HG02885 (cell line): Measurements from ENCODE around the gene IRX6.

Source experiments
- ATAC-seq: cut with Tn5 transposase; IDR thresholded peaks from one replicate; pipeline ENCODE4 v1.9.1; 2021; ENCODE audit warnings: mild to moderate bottlenecking; ENCODE audit not compliant: unreplicated experiment, poor library complexity

IRX6 gene

DNA sequence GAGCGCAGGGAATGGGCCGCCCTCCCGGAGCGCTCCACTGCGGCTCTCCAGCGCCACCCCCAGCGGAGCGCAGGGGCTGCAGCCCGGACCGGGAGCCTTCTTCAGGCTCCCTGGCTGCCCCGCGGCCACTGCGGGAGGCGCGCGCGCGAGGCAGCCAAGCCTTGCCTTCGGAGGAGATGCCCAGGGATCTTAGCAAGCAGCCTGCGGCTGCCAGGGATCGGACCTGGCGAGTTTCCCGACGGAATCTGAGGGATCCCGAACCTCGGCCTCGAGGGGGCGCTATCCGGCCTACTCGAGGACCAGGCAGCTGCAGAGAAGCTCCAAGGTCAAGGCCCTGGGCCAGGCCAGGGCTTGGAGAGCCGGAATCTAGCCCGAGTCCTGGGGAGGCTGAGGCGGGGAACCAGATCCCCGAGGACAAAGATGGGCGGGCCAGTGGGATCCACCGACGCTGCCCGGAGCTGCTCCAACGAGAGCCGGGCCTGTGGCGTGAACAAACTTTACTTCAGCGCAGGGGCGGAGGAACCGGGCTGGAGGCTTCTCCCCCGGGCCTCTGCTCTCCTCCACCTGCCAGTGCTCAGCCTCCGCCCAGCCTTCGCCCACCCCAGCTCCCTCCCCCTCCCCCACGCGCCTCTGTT, at the start of gene IRX6:
IRX6 (plus strand) TSS at position 567 of the 635 bp plus-strand sequence. CDS start 889 bp downstream, outside the sequence.
- no peak for ATAC-seq

DNA sequence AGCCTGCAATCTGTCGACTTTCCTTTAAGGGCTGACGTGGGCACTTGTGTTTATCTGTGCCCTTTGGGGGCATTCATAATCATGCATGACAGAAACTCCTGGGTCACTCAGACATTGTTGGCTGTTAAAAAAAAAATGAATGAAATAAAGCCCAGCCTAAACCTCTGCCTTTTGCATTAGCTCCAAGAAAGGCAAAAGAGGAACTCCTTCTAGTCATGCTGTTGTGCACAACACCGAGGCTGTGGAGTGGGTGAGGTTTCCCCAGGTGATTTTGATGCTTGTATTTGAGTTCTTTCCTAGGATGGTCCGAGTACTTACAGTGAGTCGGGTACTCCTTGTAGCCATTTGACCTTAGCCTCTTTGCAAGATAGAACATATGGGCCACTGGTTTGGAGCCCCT, 49.6 kb upstream of the IRX6 start:
- ATAC-seq = no peak

DNA sequence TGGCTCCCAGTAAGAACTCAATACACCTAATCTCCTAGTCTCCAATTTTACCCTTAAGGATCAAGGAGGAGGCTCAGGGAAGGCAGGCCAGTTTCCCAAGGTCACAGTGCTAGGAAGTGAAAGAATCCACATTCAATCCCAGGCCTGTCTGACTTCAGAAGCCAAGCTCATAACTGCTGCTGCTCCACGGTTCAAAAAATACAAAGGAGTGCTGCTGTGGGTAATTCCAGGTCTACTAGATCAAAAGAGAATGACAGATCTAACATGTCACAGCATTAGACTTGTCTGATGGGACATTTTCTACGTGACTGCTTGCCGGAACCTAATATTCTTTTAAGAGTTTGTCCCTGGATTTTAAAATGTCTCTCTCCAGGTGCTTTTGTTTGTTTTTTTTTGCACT, 48.8 kb upstream of the IRX6 start:
- ATAC-seq = no peak

DNA sequence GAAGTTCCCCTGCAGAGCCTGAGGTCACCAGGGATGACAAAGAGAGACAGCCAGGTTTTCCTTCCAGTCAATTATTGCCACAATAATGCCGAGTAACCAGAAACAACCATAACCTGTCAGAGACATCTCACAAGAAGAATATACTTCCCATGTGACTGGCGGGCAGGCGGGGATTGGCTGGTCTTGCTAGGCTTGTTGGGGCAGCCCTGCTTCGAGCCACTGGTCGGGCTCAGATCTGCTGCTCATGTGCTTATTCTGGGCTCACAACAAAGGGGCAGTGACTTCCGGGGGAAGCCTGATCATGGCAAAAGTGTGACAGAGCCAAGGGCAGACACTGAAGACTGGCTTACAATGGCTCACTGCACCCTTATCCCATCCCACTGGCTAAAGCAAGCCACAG, 48.1 kb upstream of the IRX6 start:
- no peak for ATAC-seq

DNA sequence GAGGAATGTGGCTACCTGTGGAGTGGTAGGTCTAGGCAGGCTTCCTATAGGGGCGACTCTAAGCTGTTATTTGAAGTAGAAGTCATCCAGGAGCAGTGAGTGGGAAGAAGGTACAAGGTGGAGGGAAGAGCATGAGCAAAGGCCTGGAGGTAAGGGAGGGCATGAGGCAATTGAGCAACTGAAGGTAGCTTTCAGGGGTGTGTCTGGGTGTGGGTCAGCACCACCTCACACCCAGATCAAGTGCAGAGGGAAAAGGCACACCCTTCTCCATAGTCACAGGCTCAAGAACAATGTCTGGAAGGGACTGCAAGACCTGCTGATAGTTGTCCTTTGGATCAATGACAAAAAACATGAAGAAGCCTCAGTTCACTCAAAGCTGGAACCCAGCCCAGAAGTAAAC, 46.5 kb upstream of the IRX6 start:
- ATAC-seq = no peak

DNA sequence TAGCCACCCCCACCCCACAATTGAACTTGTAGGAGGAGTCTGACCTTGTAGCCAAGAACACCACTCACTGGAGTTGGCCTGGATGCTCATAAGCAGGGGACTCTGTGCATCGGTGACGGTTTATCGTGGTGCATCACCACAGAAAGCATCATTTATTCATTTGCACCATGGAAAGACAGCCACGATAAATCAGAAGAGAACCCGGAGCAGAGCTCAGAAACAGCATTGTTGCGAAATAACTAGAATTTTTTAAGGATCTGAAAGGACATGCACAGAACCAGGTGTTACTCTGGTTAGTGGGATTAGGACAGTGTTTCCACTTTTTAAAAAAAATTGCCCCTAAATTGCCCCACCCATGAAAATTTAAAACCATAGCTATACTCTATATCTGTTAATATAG, 44.4 kb upstream of the IRX6 start:
- no peak for ATAC-seq

DNA sequence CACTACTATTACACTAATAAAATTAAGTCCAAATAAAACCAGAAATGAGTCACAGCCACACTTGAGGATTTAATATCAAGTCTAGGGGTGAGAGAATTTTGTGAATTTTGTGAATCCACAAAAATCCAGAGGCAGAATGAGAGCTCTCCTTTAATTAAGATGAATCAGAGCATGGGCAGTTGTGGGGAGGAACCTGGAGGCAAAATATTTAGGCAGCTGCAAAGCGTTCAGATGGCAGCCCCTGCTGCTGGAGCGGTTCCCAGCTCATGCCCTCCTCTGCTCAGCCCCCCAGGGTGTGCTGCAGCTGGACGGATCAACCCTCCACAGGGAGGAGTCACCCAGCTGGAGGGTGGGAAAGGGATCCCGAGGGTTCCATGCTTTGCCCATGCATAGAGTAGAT, 43.4 kb upstream of the IRX6 start:
- no peak for ATAC-seq

DNA sequence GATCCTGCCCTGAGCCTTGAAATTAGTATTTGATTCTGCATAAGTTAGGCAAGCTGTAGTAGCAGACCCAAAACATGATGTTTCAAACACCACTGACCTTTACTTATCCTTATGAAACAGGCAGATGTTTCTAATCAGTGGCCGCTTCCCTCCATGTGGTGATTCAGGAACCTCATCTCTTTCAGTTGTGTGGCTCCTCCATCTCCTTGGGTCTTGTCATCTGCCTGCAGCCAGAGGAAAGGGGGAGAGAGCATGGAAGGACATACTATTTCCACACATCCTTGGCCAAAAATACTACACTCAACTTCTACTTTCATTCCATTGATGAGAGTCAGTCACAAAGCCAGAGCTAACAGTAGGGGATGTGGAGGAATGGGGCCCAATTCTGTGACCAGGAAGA, 41.6 kb upstream of the IRX6 start:
- no peak for ATAC-seq

DNA sequence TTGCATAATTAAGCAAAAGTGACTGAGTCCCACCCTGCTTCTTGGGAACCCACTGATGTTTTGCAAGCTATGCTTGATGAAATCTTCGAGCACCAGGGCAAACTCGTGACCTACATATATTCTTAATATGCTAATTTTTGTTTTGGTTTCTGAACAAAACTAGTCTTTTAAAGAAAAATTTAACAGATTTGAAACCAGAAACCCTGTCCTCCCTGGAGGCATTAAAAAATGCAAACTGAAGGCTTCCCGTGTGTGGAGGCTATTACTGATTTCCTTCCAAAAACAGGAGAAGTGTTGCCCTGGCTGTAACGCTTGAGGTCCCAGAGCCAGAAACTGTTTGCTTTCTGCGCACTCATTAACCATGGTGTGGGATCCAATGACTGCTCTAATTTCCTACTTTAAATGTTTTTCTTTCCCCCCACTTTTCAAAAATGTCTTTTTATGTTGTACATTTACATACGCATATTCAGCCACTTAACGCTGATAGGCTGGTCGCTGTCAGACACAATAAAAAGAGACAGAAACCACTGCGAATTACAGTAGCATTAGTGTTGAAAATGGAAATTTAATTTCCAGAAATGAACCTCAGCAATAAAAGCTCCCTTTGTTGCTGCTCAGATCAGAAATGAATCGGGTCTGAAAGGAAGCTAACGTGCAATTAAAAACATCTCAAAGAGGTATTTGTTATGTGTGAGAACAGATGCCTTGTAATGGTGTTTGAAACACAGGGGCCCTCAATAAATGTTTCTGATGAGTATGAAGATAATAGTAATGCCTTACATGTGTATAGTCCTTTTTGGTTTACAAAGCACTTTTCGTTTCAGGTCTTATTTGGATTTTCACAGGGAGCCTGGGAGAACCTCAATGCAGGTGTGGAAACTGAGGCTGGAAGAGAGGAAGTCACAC, 39.9 kb upstream of the IRX6 start:
- ATAC-seq = no peak

DNA sequence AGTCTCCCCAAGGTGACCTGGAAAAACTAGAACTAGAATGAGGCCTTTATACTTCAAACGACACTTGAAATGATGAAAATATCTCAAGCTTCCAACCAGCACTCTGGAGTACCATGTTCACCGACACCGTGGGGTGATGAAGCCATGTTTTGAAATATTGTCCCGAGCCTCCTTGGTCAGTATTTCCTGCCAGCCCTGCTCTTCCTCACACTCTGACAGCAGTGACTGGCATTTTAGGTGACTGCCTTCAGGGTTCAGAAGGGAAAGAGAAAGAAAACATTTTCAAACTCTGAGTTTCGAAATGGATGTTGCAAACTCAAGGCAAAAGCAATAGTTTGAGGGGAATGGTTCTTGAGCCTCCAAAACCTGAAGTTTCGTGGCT, 39.3 kb upstream of the IRX6 start:
- no peak for ATAC-seq

DNA sequence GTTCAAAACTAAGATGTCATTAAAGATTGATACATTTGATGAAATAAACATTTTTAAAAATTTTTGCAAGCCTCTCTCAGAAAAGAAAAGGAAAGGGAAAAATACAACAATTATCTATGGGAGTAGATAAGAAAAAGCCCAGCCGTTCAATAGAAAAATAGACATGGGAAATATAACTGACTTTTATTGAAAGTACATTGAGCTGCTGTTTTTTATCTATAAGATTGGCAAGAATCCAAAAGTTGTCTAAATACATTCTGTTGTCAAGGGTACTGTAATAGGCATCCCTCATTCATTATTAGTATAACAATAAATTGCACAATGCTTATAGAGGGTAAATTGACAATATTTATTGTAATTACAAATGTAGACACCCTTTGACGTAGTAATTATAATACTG, 38.4 kb upstream of the IRX6 start:
- no peak for ATAC-seq

DNA sequence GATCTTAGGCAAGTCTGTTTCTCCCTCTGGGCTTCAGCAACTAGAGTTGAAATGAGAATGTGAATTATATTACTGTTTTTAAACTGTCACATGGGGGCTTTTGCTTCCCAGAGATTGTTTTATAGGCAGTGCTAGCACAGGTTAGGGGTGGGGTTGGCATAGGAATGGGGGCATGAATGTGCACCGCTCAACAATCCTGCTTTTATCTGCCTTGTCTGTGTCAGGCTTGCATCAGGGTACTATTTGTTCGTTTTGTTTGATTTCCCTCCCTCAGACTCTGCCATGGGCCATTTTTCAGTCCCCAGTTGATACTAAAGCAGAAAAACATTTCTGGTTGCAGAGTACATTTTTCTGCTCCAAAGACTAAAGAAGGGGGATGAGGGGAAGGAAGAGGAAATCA, 34.6 kb upstream of the IRX6 start:
- no peak for ATAC-seq

DNA sequence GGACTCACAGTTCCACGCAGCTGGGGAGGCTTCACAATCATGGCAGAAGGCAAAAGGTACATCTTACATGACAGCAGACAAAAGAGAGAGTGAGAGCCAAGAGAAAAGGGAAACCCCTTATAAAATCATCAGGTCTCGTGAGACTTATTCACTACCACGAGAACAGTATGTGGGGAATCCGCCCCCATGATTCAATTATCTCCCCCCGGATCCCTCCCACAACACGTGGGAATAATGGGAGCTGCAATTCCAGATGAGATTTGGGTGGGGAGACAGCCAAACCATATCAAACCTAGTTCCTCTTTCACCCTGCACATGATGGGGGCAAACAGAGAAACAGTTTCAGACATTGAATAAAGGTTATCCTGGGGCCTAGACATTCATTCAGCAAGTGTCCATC, 32.2 kb upstream of the IRX6 start:
- no peak for ATAC-seq

DNA sequence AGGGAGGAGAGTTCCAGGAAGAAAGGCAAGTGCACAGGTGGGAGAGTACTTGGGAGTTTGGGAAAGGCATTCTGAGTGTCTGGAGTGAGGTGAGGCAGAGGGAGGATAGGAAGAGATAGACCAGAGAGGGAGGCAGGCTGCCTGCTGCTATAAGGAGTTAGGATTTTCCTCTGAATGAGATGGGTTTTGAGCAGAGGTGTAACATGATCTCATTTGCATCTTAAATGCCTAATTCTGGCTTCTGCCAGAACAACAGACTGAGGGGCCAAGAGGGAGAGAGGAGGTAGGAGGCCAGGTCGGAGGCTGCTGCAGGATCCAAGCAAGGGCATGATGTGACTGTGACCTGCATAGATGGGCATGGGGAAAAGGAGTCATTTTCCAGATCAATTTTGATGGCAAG, 31.5 kb upstream of the IRX6 start:
- no peak for ATAC-seq

DNA sequence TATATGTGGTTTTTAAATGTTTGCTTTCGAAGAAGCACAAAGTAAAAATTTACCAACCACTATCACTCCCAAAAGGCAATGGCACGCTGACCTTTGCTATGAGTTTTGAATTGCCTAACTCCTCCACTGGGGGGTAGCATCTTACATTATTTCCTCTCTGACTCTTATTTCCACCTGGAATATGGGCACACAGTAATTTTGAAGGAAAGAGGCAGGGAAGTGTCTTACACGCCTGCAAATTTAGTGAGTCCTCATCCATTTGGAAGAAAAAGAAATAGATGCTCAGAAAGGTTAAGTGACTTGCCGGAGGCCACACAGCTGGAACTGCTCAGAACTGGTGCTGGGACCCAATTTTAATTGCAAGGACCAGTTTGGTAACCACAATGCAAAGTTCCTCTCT, 29.9 kb upstream of the IRX6 start:
- no peak for ATAC-seq

DNA sequence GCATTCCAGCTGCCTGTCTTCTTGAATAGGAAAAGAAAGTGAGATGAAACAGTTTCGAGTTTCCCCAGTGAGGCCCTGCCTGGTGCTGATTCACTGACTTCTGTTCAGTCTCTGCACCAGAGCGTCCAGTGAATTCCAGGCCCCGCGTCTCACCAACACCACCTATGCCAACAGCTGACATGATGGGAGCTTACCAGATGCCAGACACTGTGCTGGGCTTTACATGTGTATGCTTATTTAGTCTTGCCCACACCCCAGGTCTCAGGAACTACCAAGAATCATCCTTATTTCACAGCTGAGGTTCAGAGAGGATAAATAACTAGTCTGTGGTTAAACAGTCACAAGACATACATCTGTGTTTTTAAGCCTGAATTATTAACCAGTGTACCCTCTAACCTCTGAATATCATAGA, 29.1 kb upstream of the IRX6 start:
- ATAC-seq = no peak

DNA sequence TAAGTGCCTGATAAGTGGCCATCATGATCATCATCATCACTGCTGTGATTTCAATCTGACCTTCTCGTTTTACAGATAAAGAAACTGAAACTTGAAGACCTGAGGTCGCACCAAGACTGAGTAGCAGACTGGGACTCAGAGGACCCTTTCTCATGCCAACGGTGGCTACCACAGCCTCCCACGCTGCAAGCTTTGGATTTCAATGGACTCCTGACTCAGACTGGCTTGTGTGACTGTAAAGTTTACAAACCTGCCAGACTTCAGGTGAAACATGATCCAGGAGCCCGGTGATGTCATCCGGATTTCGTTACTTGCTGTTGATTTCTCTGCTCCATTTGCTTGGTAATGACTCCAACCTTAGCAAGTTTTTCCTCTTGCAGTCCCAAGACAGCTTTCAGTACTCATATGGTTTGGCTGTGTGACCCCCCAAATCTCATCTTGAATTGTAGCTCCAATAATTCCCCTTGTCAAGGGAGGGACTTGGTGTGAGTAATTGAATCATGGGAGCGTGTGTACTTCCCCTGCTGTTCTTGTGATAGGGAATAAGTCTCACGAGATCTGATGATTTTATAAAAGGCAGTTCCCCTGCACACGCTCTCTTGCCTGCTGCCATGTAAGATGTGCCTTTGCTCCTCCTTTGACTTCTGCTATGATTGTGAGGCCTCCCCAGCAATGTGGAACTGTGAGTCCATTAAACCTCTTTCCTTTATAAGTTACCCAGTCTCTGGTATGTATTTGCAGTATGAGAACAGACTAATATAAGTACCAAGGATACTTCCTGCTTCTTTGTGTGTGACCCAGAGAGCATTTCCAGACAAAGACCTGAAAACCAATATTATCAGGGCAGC, 26.7 kb upstream of the IRX6 start:
- no peak for ATAC-seq

DNA sequence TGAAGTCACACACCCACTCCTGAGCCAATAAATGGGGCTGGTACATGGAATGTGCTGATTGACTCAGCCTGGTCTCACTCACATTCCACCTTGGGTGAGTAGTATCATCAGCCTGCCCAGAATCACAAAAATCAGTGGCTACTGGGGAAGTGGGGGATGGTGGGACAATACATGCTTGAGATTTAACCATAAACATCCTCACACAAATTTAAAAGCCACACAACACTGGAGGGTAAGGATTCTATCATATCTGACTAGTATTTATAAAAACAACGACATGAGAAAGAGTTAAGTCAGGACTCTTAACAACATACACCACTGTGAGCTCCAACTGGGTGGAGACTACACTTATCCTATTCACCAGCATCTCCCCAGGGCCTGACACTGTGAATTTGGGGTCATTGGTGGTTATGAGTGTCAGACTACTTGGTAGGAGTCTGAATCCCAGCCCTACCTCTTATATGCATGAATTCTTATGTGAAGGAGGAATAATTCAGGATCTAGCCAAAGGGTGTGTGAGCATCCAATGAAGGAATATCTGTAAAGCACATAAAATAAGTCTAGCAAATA, 26.0 kb upstream of the IRX6 start:
- ATAC-seq = no peak

DNA sequence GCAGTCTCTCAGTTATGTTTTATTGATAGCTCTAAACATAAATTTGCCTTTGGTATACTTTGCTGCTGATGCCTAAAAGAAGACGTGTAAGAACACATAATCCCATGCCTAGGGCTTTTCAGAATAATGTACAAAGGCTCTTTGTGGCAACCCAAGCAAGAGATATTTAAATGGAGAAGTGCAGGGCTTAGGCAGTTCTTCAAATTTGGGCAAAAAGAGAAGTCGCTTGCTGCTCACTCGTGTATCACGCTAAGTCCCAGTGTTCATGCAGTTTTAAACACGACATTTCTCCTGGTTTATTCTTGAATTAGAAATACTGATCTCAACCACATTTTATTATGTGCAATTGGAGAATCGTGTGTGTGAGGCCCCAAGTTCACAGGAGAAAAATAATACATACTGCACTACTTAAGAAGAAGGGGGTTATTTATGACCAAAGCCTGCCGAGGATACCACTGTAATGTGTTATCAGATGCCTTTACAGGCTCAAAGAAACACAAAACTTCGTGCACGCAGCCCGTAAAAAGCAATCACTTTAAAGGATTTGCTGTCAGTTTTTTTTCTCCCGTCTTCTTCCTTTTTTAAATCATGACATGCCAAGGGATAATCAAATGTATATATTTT, 22.5 kb upstream of the IRX6 start:
- no peak for ATAC-seq

DNA sequence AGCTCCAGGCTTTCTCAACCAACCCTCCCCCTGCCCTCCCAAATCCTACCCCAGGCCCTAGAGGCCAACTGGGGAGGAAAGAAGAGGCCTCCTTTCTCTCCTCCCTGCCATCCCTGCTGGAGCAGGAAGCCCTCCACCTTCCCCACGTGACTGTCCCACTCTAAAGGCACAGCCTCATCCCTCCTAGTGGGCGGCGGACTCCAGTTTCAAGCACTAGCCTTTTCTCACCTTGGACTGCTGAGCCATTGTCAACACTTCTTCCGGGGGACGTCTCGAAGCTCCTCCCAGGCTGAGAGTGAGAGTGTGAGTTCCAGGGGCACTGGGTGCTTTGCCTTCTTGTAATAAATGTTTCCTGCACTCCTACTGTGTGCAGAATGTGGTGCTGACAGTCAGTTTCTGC, 21.4 kb upstream of the IRX6 start:
- no peak for ATAC-seq
